GM10847 (cell line): Measurements from ENCODE around the gene ZNF710.

Experiments used
- POLR2A ChIP-seq: IDR thresholded peaks from 2 replicates; pipeline ENCODE4 v1.6.1; 2011; ENCODE audit not compliant: insufficient read length; ENCODE audit errors: extremely low read depth

Gene ZNF710

GRCh38 chr15:90001062-90001682 is at the start of gene ZNF710:
Gene ZNF710, plus strand, starts transcription at chr15:90001324. Its CDS starts 65,814 bp downstream, at chr15:90067138.
- peak; percentile 27 for TF ChIP-seq POLR2A

GRCh38 chr15:89954541-89954940 is 46.6 kb upstream of the ZNF710 start:
- no peak for TF ChIP-seq POLR2A

DNA sequence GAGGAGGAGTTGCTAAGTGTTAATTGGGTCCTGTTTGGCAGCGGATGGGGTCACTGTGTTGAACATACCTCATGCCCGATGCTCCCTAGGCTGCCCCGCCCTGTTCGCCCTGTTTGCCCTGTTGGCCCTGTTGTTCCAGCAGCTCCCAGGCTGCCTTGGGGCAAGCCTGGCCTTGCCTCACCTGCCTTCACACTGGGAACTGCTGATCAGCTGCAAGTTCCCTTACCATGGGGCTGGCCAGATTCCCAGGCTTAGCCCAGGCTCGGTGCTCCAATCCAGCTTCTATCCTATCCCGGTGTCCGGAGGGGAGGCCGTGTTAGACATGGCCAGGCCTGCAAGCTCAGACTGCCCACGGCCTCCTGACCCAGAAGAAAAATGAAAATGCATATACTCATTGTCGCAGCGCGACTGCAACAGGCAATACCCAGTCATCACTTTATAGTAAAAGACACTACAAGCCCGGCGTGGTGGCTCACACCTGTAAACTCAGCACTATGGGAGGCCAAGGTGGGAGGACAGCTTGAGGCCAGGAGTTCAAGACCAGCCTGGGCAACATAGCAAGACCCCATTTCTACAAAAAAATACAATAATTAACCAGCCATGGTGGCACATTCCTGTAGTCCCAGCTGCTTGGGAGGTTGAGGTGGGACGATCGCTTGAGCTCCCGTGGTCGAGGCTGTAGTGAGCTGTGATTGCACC is 42.9 kb upstream of the ZNF710 start:
- no peak for TF ChIP-seq POLR2A

DNA sequence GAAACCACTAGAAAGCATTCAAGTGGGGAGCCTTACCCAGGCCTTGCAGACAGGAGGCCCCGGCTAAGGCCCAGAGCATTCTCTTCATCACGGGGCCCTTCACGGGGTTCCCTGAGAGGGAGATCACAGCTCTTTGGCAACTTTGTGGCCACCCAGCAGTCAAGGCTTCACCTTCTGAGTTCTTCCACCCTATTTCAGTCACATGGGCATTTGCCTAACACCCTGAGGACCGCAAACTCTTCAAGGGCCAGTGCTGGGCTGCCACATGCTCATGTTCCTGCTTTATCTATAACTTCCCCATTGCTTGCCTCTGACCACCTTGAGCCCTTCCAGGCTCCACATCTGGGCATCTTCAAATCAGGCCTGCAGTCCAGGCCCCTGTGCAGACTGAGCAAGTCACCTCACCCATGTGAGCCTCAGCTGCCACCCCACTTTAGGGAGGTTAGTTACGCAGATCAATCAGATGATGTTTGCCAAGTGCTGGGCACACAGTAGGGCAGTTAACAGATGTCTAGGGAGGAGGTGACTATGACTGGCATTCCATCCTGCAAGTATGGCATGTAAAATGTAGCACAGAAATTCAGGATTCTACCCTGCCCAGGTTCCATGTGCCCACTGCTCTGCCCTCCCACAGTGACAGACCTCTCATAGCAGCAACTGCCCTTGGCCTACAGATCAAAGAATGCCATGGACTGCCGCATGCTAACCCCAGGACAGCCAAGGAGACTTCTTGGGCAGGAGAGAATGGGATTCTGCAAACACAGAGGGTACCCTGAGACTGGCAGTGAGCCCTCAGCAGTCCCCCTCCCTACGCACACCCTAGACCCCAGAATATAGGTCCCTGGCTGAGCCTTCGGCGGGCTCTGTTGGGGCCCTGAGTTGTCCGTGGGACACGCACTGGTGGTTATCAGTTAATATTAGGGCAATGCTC is 37.6 kb upstream of the ZNF710 start:
- TF ChIP-seq POLR2A: no peak

GRCh38 chr15:89964232-89964954 is 36.7 kb upstream of the ZNF710 start:
- TF ChIP-seq POLR2A: no peak

DNA sequence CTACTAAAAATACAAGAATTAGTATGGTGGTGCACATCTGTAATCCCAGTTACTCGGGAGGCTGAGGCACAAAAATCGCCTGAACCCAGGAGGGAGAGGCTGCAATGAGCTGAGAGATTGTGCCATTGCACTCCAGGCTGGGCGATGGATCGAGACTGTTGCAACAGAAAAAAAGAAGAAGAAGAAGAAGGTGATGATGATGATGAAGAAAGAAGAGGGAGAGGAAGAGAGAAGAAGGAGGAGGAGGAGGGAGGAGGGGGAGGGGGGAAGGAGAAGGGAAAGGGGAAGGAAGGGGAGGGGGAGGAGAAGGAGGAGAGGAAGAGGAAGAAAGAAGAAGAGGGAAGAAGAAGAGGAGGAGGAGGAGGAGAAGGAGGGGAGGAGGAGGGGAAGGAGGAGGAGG is 33.2 kb upstream of the ZNF710 start:
- TF ChIP-seq POLR2A: no peak

GRCh38 chr15:89971592-89971997 is 29.5 kb upstream of the ZNF710 start:
- no peak for TF ChIP-seq POLR2A

DNA sequence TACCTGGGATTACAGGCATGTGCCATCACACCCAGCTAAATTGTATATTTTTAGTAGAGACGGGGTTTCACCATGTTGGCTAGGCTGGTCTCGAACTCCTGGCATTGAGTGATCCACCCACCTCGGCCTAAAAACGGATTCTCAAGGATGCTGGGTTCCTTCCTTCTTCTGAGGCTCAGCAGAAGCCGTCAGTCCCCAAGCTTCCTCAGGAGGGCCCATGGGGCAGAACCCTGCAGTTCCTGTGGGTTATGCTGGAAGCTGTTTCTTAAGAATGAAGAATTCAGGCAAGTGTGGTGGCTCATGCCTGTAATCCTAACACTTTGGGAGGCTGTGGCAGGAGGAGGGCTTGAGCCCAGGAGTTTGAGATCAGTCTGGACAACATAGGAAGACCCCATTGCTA is 29.0 kb upstream of the ZNF710 start:
- no peak for TF ChIP-seq POLR2A

DNA sequence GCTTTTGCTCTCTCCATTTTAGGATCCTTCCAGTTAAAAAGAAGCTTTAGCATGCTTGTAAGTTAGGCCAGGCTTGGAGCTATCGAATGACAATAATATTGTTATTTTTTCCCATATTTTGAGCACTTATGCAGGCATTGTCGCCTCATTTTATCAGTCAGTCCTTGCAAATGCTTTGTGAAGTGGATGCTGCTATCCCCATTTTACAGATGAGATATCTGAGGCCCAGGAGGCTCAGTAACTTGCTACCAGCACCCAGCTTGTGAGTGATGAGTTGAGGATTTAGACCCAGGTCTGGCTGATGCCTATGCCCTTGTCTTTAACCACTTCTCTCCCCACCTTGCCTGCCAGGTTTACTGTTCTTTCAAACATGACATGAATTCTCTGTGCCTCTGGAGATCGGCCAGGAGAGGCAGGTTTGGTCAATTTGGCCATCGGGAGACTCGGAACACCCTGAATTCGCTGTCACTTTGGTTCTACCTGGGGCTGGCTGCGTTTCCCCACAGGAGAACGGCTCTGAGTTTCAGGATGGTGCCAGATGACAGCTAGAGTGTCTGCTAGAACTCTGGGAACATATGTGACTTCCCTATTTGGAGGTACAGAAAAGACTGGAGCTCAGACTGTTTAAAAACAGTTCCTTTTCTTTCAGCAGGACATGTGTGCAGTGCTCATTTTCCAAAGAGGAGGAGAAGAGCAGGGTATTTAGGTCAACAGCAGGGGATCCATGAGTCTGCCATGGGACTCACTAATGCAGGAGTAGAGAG is 25.5 kb upstream of the ZNF710 start:
- TF ChIP-seq POLR2A: no peak

DNA sequence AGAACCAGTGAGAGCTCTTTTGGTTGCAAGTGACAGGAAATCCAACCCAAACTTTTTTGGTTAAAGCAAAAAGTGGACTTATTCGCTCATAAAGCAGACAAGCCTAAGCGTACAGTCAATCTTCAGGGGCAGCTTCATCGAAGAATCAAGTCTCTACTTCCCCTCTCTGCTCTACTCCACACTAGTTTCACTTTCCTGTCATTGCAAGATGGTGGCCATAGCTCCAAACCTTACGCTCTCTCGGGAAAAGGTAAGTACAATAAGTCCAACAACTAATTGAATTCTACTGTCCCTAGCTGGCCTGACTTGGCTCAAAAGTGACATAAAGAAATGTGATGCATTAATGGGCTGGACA is 24.9 kb upstream of the ZNF710 start:
- no peak for TF ChIP-seq POLR2A

GRCh38 chr15:89978914-89979313 is 22.2 kb upstream of the ZNF710 start:
- no peak for TF ChIP-seq POLR2A

- no peak for TF ChIP-seq POLR2A
Measured at GRCh38 chr15:89980896-89981295, 20.2 kb upstream of the ZNF710 start.

GRCh38 chr15:89982315-89983055 is 18.6 kb upstream of the ZNF710 start:
- no peak for TF ChIP-seq POLR2A

- no peak for TF ChIP-seq POLR2A
Measured at GRCh38 chr15:89984001-89984400, 17.1 kb upstream of the ZNF710 start.

GRCh38 chr15:89984421-89985010 is 16.6 kb upstream of the ZNF710 start:
- no peak for TF ChIP-seq POLR2A
